Neural progenitor cell (in vitro differentiated cells): ENCODE results near the gene USP7. TPM values are rescaled to one million over a fixed set of nuclear protein-coding genes. Genes with fewer than 3 reads are reported as not detected.
A peak's percentile ranks its signal among the peaks of the same experiment; 100 is the strongest.
"Not testable (repeated sequence)": the region's sequence is repeated elsewhere in the genome, so short reads cannot be mapped to it uniquely, and the experiment has no call there.

ENCODE experiments used
- DNase-seq: peaks from one replicate; pipeline ENCODE4 v3.0.0-alpha.2; 2016; ENCODE audit warnings: low spot score
- H2AFZ ChIP-seq: fragments of 200-600 bp; sonication (generic); replicated peaks from 2 replicates; pipeline ENCODE4 v1.6.1; 2016; ENCODE audit warnings: antibody characterized with exemption
- H3F3A ChIP-seq: fragments of 200-600 bp; sonication (generic); 2 replicates; pipeline ENCODE4 v1.6.1; 2016; ENCODE audit warnings: antibody characterized with exemption, low read depth
- H3K27ac ChIP-seq: fragments of 200-600 bp; sonication (generic); 2 replicates; pipeline ENCODE4 v1.5.1; 2016; ENCODE audit warnings: mild to moderate bottlenecking
- H3K27me3 ChIP-seq: fragments of 200-600 bp; sonication (generic); 2 replicates; pipeline ENCODE4 v1.6.1; 2016; ENCODE audit warnings: mild to moderate bottlenecking, moderate library complexity
- H3K36me3 ChIP-seq: fragments of 200-600 bp; sonication (generic); 2 replicates; pipeline ENCODE4 v1.5.1; 2016
- H3K4me1 ChIP-seq: fragments of 200-600 bp; sonication (generic); 2 replicates; pipeline ENCODE4 v1.6.1; 2016; ENCODE audit warnings: mixed run types
- H3K4me2 ChIP-seq: fragments of 200-600 bp; sonication (generic); 2 replicates; pipeline ENCODE4 v1.6.1; 2016
- H3K4me3 ChIP-seq: fragments of 200-600 bp; sonication (generic); 2 replicates; pipeline ENCODE4 v1.5.1; 2016
- H3K79me2 ChIP-seq: fragments of 200-600 bp; sonication (generic); 2 replicates; pipeline ENCODE4 v1.6.1; 2016; ENCODE audit warnings: low read depth
- H3K9ac ChIP-seq: fragments of 200-600 bp; sonication (generic); 2 replicates; pipeline ENCODE4 v1.6.1; 2016
- H3K9me3 ChIP-seq: fragments of 200-600 bp; sonication (generic); 2 replicates; pipeline ENCODE4 v1.5.1; 2016; ENCODE audit warnings: low read depth
- H4K20me1 ChIP-seq: fragments of 200-600 bp; sonication (generic); 2 replicates; pipeline ENCODE4 v1.6.1; 2016; ENCODE audit warnings: low read depth
- H3K27ac Mint-ChIP-seq: 3 replicates; pipeline ENCODE4 v1.8.0; 2021; ENCODE audit warnings: mixed read lengths
- H3K27me3 Mint-ChIP-seq: 2 replicates; pipeline ENCODE4 v1.8.0; 2022; ENCODE audit warnings: low read depth, mild to moderate bottlenecking, inconsistent platforms, moderate library complexity, mixed read lengths; ENCODE audit not compliant: insufficient read depth
- H3K36me3 Mint-ChIP-seq: 3 replicates; pipeline ENCODE4 v1.8.0; 2021; ENCODE audit warnings: mixed read lengths
- H3K4me1 Mint-ChIP-seq: 3 replicates; pipeline ENCODE4 v1.8.0; 2021; ENCODE audit warnings: mixed read lengths
- H3K4me3 Mint-ChIP-seq: 3 replicates; pipeline ENCODE4 v1.8.0; 2021; ENCODE audit warnings: mild to moderate bottlenecking, moderate library complexity, mixed read lengths
- H3K9me3 Mint-ChIP-seq: 3 replicates; pipeline ENCODE4 v1.8.0; 2020; ENCODE audit warnings: mixed read lengths
- EZH2 ChIP-seq: fragments of 200-600 bp; sonication (generic); IDR thresholded peaks from 2 replicates; pipeline ENCODE4 v1.6.1; 2017; ENCODE audit warnings: antibody characterized with exemption, mild to moderate bottlenecking, moderate library complexity
- EZH2phosphoT487 ChIP-seq: fragments of 200-600 bp; sonication (generic); IDR thresholded peaks from 2 replicates; pipeline ENCODE4 v1.6.1; 2017; ENCODE audit warnings: antibody characterized with exemption
- total RNA-seq: library from RNA; depleted of rRNA; stranded (reverse); fragments of >200 nt; gene quantifications from 2 replicates; pipeline ENCODE4 v1.2.3, GENCODE V29; 2015; ENCODE audit warnings: low replicate concordance
- TF ChIP-seq, protein P1 (sequence below): fragments of 200-600 bp; sonication (generic); IDR thresholded peaks from 2 replicates; pipeline ENCODE4 v1.5.1; 2017; ENCODE audit warnings: antibody characterized with exemption, mild to moderate bottlenecking

USP7 gene
- total RNA-seq, 1 donor from 2014 or later = 90.3 TPM

DNA sequence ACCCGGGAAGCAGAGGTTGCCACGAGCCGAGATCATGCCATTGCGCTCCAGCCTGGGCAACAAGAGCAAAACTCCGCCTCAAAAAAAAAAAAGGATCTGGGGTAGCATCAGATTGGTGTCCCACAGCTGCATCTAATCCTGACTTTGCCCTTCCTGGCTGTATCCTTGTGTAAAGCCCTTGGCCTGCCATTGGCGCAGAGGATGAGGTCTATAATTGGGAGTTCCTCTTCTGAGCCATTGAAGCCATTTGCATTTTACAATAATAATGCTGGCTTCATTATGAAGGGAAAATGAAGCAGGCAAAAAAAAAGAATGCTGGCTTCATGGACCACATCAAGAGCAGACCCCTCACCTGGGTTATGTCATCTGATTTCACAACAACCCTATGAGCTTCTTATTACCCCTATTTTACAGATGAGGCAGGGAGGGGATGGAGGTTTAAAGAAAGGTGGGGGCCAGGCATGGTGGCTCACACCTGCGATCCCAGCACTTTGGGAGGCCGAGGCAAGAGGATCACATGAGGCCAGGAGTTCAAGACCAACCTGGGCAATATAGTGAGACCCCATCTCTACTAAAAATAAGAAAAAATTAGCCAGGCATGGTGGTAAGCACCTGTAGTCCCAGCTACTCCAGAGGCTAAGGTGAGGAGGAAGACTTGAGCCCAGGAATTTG, 82.7 kb downstream of the USP7 start:
- Histone ChIP-seq H3K4me2 (no peak overlapping the region), H3K79me2 (no peaks in the 10 kb centered on the region), H2AFZ (no peak overlapping the region), H4K20me1 (peaks cover 5% of the 10 kb centered on the region), H3K27me3 (no peaks in the 10 kb centered on the region), H3K9me3 (no peaks in the 10 kb centered on the region), H3F3A (peaks cover 7% of the 10 kb centered on the region), H3K4me1 (peaks cover 2% of the 10 kb centered on the region), H3K9ac (no peak overlapping the region), H3K4me3 (no peak overlapping the region), H3K27ac (no peak overlapping the region), H3K36me3 (no peaks in the 10 kb centered on the region)
- no peak for DNase-seq
- no peaks in the 10 kb centered on the region for H3K9me3 Mint-ChIP-seq
- H3K27ac Mint-ChIP-seq = no peak overlapping the region
- H3K27me3 Mint-ChIP-seq = peaks cover 8% of the 10 kb centered on the region
- H3K4me3 Mint-ChIP-seq = no peak overlapping the region
- H3K4me1 Mint-ChIP-seq = peaks cover 9% of the 10 kb centered on the region
- TF ChIP-seq EZH2 = no peak
- H3K36me3 Mint-ChIP-seq = no peaks in the 10 kb centered on the region

DNA sequence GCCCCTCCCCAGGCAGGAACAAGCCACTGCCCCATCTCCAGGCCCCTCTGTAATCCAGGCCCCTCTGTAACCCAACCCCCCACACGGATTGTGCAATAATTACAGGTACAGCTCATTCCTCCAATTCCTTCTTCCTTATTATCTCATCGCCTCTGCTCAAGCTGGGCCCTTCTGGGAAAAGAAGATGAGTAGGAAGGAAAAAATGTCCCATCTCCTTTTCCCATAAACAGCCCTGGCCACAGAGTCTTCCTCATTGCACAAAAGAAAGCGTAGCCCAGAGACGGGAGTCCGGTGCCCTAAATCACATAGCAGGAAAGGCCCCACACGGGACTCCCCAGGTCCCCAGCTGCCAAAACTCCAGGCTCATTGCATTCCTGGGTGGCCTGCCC, 85.2 kb downstream of the USP7 start:
- TF ChIP-seq, protein P1, sequence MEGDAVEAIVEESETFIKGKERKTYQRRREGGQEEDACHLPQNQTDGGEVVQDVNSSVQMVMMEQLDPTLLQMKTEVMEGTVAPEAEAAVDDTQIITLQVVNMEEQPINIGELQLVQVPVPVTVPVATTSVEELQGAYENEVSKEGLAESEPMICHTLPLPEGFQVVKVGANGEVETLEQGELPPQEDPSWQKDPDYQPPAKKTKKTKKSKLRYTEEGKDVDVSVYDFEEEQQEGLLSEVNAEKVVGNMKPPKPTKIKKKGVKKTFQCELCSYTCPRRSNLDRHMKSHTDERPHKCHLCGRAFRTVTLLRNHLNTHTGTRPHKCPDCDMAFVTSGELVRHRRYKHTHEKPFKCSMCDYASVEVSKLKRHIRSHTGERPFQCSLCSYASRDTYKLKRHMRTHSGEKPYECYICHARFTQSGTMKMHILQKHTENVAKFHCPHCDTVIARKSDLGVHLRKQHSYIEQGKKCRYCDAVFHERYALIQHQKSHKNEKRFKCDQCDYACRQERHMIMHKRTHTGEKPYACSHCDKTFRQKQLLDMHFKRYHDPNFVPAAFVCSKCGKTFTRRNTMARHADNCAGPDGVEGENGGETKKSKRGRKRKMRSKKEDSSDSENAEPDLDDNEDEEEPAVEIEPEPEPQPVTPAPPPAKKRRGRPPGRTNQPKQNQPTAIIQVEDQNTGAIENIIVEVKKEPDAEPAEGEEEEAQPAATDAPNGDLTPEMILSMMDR = no peak
- TF ChIP-seq EZH2 (no peak), EZH2phosphoT487 (no peak)
- H3K9ac ChIP-seq = no peak overlapping the region
- H2AFZ ChIP-seq = no peak overlapping the region

DNA sequence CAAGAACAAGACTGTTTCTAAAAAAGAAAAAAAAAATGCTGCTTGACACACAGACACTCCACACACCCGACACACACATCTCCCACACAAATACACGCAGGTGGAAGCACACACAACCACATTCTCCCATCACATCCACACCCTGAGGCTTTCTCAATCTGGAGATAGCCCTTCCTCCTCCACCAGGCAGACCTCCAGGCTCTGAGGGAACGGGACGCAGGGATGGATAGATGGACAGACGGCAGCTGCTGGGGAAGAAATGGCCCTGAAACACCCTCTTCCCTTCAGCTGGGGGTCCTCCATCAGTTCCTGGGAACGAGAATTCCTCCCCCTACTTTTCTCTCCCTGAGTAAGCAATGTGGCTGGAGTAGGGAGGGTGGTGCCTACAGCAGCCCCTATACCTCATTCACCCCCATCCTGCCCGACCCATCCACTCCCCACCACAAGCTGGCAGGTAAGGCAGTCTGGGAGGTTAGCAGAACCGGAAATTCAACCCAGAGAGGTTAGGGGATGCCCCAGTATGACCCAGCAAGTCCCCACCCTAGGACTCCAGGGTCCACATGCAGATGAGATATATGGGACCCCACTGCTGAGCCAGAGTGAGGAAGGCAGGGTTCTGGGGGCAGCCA, 85.7 kb downstream of the USP7 start:
- Histone ChIP-seq H3F3A (no peaks in the 10 kb centered on the region), H3K4me1 (no peaks in the 10 kb centered on the region), H3K9me3 (no peaks in the 10 kb centered on the region), H3K4me3 (no peak overlapping the region), H3K9ac (no peak overlapping the region), H3K27me3 (no peaks in the 10 kb centered on the region), H4K20me1 (no peaks in the 10 kb centered on the region), H2AFZ (no peak overlapping the region), H3K36me3 (no peaks in the 10 kb centered on the region), H3K4me2 (no peak overlapping the region), H3K27ac (no peak overlapping the region), H3K79me2 (no peaks in the 10 kb centered on the region)
- no peaks in the 10 kb centered on the region for H3K9me3 Mint-ChIP-seq
- TF ChIP-seq EZH2 (no peak), EZH2phosphoT487 (no peak)
- TF ChIP-seq, protein P1 = no peak
- H3K27me3 Mint-ChIP-seq = peaks cover 6% of the 10 kb centered on the region
- no peak overlapping the region for H3K4me3 Mint-ChIP-seq
- no peaks in the 10 kb centered on the region for H3K4me1 Mint-ChIP-seq
- no peak for DNase-seq
- no peaks in the 10 kb centered on the region for H3K36me3 Mint-ChIP-seq
- H3K27ac Mint-ChIP-seq = no peak overlapping the region

More for the DNA sequence above, 85.2 kb downstream of the USP7 start:
- Mint-ChIP-seq H3K27me3 (peaks cover 6% of the 10 kb centered on the region), H3K4me1 (no peaks in the 10 kb centered on the region), H3K4me3 (no peak overlapping the region), H3K9me3 (no peaks in the 10 kb centered on the region), H3K36me3 (no peaks in the 10 kb centered on the region), H3K27ac (peak overlapping the region; percentile 53)
- no peaks in the 10 kb centered on the region for H3K79me2 ChIP-seq
- H4K20me1 ChIP-seq = no peaks in the 10 kb centered on the region
- H3K9me3 ChIP-seq = no peaks in the 10 kb centered on the region
- H3K36me3 ChIP-seq = no peaks in the 10 kb centered on the region
- H3K4me1 ChIP-seq = no peaks in the 10 kb centered on the region
- no peaks in the 10 kb centered on the region for H3F3A ChIP-seq
- H3K27ac ChIP-seq = no peak overlapping the region
- H3K4me2 ChIP-seq = no peak overlapping the region
- no peak for DNase-seq
- H3K4me3 ChIP-seq = no peak overlapping the region
- no peaks in the 10 kb centered on the region for H3K27me3 ChIP-seq

DNA sequence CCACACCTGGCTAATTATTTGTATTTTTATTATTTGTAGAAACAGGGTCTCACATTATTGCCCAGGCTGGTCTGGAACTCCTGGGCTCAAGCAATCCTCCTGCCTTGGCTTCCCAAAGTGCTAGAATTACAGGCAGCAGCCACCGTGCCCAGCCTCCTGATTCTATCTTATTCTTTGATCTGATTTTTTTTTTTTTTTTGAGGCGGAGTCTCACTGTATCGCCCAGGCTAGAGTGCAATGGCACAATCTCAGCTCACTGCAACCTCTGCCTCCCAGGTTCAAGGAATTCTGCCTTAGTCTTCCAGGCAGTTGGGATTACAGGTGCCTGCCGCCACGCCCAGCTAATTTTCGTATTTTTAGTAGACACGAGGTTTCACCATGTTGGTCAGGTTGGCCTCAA, 88.4 kb downstream of the USP7 start:
- H3K27me3 Mint-ChIP-seq, H3K9me3 Mint-ChIP-seq, H3K4me2 ChIP-seq, H3F3A ChIP-seq, H4K20me1 ChIP-seq, H2AFZ ChIP-seq, H3K4me3 Mint-ChIP-seq, H3K27me3 ChIP-seq, H3K4me3 ChIP-seq, H3K4me1 ChIP-seq, H3K36me3 ChIP-seq, H3K27ac Mint-ChIP-seq, H3K9ac ChIP-seq, H3K9me3 ChIP-seq, H3K4me1 Mint-ChIP-seq, H3K36me3 Mint-ChIP-seq, DNase-seq, H3K79me2 ChIP-seq, H3K27ac ChIP-seq: not testable (repeated sequence)
